ENCODE data around the gene BMPR2.

The BMPR2 gene

DNA sequence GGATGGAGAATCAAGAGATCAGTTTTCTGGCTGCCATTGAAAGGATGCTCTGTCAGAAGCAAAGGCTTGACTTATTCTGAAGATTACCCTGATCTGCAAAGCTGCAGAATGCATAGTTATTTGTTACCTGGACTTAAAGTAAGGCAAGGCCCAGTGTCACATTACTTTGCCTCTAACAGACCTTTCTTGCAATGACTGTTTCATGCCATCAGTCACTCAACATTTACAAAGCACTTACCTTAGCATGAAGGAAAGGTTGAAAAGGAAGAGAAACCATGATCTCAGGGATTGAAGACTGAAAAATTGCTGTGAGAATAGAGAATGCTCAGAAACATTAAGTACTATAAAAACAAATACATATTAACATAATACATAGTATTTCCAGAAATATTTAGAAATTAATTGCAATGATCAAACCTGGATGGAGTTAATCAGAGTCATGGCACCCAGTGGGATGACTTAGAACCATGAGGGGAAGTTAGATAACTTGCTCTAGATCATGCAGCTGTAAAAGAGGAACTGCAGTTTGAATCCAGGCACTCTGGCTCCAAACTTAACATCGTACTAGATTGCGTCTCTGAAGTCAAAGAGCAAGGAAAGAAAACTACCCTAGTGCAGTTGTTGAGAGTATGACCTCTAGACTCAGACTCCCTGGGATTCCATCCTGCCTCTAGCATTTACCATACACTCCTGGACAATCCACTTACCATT lies 232.2 kb downstream of the BMPR2 start:
- DNase-seq, result no peak

DNA sequence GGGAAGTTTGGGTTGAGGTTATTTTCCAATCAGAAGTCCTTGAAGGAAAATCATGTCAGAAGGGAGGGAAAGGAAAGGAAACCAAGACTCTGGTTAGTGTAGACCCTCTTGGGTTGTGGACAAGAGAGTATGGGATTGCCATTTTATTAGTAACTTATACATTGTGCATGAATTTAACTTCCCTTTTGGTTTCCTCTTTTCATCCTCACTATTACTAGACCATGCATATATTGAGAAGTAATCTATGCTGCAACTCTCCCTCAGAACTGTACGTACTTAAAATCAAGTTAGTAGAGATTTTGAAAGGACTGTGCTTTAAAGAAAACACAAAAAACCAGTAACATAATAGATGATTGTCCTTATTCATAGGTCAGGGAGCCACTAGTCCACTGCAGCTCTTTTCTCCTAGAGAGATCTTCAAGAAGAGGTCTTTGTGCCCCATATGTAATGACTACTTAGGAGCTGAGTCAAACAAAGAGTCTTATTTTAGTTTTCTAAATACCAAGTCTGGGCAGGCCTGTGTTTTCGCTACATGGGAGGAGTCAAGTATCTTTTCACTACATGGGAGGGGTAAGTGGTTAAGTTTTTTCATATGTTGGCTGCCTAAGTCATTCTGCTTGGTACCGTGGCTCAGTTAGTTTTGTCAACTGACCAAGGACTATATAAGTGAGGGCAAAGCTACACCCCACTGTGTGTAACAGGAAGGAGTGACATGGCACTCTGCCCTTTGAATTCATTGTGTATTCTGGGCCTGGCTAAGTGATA lies 233.4 kb downstream of the BMPR2 start:
- no peak for DNase-seq

DNA sequence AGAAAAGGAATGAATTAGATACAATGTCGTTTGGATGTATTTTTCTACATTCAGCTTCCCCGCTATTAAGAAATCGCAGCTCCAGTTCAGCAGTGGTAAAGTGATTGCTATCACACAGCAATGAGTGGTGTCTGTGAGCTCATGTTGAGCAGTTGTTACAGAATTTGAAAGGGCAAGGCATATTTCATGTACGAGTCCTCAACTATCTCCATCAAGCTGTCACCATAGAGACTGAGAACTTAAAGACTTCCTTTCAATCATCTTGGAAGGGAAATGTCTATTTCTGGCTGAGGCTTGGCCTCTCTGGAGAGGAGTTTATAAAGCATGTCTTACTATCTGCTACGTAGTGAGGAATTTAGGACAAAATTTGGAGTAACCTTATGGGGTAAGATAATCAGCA lies 234.3 kb downstream of the BMPR2 start:
- DNase-seq, result no peak

DNA sequence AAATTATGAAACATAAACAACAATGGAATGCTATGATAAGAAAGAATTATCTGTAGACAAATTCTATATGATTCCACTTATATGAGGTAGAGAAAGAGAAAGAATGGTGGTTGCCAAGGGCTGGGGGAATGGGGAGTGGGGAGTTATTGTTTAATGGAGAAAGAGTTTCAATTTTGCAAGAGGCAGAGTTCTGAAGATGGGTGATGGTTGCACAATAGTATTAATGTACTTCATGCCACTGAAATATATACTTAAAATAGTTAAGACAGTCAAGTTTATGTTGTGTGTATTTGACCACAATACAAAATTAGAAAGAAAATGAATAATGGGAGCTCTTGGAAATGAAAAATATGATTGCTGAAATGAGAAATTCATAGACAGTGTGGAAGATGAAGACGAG lies 236.0 kb downstream of the BMPR2 start:
- DNase-seq, result no peak

DNA sequence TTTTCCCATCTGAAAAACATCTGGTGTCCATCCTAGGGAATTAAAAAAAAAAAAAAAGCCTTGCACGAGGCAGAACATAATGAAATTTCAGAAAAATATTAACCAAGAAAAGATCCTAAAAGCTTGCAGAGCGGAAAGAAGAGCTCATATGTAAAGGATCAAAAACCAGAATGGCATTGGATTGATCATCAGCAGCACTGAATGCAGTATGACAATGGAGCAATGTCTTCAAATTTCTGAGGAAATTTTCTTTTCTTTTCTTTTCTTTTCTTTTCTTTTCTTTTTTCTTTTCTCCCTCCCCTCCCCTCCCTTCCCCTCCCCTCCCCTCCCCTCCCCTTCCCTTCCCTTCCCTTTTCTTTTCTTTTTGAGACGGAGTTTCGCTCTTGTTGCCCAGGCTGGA lies 237.4 kb downstream of the BMPR2 start:
- DNase-seq, result no peak

Measured in NCI-H774 (cell line).